TTC549 (cell line): Measurements from ENCODE around the gene SCRN1.
"Not testable (repeated sequence)": the region's sequence is repeated elsewhere in the genome, so short reads cannot be mapped to it uniquely, and the experiment has no call there.

Source experiments
- FAIRE-seq: peaks from 2 replicates; lab custom pipeline; 2012; peaks lifted over from hg19 to GRCh38; lab: Jason Lieb, UNC

The SCRN1 gene

DNA sequence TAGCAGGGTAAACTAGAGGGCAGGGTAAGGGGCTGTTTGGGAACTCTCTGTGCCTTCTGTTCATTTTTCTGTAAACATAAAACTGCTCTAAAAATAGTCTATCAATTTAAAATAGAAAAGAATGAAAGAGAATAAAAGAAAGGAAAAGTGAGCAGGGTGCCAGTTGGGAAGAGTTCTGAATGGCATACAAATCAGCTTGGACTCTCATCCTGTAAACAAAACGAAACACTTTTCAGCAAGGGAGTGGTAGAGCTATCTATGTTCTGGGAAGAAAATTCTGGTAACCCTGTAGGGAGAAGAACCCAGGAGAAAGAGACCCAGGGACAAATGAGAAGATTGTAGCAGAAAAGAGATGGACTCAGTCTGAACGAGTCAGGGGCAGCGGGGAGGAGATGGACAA is 24.6 kb downstream of the SCRN1 start:
- no peak for FAIRE-seq

DNA sequence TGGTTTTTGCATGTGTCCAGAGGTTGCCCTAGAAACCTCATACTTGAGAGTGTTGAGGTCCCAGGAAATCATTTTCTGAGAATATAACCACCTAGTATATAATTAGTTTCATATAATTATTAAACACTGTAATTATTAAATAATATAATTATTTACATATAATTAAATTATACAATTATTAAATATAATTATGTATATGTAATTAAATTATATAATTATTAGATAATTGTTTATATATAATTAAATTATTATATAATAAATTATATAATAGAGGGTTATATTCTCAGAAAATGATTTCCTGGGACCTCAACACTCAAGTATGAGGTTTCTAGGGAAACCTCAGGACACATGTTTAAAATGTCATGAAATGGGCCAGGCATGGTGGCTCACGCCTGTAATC is 27.6 kb downstream of the SCRN1 start:
- peak; percentile 80 for FAIRE-seq

DNA sequence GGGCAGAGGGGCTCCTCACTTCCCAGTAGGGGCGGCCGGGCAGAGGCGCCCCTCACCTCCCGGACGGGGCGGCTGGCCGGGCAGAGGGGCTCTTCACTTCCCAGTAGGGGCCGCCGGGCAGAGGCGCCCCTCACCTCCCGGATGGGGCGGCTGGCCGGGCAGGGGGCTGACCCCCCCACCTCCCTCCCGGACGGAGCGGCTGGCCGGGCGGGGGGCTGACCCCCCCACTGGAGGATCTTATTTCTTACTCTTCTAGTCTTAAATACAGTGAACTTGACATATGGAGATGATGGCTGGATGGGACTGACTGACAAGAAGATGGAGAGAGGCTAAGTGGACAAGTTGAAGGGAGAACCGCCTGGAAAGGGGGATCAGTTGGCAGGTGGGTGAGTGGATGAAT is 28.0 kb downstream of the SCRN1 start:
- not testable (repeated sequence) for FAIRE-seq

DNA sequence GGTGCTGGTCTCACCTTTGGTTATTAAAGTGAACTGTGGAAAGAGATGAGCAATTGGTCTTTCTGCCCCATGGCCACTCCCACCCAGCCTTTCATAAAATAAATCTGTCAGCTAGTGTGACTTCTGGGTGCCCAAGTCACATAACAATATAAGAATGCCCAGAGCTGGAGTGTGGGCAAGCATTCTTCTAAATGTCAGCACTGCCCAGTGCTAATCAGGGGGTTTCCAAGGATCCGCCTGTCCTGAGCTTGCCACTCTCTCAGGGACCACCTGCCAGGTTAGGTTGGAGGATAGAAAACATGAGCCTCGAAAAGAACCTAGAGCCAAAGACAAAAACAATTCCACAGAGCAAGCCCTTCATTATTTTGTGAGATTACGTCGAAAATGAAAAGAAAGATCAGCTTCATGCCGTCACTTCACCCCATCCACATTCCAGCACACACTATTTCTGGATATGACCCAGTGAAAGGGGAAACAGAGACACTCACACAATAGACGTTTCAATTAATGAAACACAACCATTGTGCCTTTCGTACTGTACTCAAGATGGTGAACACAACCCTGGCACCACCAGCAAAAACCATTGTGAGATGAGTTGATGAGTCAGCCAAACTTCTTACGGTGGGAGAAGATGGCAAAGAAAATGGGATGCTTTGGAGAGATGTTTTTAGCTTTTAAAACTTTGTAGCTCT is 30.8 kb downstream of the SCRN1 start:
- FAIRE-seq, result no peak

DNA sequence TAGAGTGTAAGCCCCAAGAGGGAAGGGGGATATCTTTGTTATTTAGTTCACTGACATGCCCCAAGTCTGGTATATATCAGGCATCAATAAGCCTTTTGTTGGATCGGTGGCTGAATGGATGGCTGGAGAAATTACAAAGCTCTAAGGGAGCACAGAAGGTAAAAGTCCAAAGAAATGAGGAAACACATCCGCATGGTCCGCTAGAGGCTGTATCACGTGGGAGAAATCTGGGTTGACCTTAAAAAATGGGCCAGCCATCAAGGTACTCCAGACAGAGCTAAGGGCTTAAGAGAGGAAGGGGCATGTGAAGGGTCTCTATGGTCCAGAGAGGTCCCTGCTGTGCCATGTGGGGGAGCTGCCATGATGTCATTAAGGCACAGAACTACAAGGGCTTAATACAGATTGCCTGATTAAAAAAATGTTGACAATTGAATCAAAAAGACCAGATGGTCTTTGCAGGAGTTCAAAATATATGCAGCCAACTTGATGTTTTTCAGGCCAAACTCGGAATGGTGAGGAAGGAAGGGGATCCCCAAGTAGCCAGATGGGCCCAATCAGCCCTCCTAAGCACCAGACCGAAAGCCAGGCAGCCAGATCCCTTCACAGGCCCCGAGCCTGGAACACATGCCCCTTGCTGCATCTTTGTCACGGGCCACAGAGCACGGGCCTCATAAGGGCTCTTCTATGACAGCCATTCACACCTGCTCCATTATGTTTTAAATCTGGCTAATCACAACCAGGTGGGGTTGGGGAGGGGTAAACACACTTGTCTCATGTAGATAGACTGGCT is 31.9 kb downstream of the SCRN1 start:
- no peak for FAIRE-seq

DNA sequence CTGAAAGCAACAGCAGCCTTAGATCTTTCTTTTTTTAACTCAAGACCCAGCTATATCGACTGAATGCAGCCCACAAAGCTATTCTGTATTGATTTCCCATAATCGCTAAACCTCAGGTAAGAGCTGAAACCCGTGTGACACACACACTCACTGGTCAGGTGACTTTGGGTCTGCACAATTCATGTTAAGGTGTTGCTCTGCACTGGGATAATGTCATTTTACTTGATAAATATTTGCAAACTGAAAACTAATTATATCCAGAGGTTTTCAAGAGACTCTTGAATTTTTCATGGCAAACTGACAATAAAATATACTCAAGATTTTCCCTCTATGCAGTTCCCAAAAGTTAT is 33.1 kb downstream of the SCRN1 start:
- FAIRE-seq, result no peak

DNA sequence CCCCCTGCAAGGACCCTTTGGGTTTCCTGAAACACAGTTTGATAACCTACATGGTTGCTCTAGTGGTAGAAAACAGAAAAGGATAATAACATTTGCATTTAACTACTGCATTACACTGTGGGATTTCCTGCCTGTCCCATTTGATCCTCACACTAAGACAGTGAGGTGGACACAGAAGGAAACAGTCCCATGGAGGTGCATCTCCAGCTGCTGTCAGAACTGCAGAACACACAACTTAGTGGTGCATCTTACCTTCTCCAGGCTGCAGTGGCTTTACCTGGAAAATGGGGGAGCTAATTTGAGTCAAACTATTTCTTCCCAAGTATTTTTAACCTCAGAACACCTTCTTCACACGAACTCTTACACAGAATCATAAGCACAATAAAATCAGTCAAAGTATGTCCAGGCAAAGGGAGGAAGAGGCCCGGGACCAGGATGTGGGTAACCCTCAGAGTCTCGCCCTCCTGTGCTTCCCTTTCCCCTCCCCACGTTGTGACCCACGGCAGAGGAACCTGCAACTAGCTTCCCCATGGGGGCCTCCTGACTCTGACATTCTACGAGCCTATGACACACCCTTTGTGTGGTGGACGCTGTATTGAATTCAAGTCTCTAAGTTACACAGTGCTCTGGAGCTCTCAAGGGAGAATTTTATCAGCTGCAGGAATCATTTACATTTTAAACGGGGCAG is 33.7 kb downstream of the SCRN1 start:
- FAIRE-seq, result no peak

DNA sequence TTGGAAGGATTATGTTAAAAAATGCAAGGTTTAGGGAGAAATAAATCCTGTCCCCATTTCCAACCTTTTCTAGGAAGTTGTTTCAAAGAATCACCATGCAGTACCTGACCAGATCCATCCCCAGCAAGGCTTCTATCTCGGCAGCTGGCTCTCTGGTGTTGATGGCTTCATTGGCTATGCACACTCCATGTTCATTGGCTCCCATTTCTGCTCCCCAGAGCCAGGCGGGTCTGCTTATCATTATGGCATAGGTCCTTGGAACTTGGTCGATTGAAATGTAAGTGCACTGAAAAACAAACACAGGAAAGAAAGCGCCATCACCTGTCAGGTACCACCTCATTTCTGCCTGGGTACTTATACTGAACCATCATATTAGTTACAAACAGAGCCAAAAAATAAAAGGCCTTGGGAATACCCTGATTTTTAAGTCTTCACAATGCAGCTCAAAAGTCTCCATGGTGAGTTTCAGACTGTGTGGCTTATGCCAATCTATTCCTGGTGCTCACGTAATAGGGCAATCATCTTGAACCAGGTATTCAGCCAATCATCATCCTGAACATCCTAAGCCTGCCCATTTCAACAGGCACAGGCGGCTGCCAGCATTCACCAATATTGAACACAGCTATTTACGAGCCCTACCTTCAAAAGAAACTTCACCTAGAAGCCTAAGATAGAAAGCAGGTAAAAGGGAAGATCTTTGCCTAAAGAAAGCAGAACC is 34.4 kb downstream of the SCRN1 start:
- FAIRE-seq, result no peak

DNA sequence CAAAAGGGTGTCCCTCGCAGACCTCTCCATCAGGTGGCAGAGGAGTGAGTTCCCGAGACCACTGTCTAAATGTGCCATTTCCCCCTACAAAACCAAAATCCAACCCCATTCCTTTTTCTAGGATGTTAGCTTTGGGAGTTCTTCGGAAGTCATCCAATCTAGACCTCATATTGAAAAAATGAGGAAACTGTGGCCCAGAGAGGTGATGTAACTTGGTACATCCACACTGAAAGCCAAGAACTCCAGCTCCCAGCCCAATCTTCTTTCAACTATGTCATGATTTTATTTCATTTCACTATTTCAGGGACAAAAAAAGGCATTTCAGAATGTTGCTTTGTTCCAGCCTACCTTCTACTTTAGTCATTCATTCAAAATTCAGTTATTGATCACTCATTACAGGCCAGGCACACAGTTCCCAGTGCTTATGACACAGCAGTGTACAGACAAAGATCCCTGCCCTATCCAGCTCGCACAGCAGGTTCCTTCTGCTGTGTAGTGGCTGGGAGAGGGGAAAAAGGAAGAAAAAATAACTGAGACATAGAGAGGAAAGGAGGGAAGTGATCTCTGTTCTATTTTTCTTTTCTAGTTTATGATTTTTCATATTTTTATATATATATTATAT is 35.8 kb downstream of the SCRN1 start:
- no peak for FAIRE-seq

DNA sequence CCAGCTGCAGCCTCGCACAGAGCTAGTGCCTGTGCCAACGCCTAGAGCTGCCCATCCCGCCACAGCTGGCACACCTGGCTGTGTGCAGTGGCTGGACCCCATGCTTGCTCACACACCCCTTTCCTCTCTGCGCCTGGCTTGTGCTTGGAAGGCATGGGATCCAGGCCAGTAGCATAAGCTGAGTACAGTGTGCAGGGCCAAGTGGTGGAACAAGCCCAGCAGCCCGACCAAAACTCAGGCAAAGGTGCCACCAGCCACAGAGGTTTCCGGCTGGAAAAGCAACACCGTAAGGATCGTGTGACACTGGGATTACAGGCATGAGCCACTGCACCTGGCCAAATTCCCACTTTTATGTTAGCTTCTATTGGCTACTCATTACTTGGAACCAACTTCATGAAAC is 38.4 kb downstream of the SCRN1 start:
- FAIRE-seq, result no peak

DNA sequence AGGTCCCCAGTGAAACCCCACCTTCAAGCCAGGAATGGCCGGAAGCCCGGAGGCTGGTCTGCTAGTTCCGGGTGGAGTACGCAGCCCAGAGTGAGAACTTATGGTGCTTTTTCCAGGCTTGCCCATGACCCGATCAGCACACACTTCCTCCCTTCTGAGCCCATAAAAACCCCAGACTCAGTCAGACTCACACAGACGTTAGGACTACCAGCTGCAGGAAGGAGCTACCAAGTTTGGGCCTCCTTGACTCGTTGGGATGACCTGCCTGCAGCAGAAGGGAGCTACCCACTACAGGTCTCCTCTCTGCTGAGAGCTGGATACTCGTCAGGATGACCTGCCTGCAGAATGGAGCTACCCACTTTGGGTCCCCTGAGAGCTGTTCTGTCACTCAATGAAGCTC is 39.1 kb downstream of the SCRN1 start:
- no peak for FAIRE-seq

DNA sequence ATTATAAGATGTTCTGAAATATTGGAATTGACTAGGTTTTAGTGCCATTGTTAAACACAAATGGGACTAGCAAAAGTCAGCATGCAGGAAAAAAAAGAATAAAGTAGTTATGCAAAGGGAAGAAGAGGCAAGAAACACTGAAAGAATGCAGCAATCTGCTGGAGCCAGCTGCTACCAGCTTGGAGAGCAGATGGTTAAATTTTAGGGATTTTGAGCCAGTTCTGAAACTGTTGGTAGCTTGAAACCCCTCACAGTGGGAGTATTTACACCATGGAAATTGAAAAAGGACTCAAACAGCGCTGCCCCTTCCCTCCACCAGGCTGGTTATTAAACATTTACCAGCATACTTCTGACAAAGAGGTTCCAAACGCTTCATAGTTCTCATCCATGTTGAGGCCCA is 41.0 kb downstream of the SCRN1 start:
- no peak for FAIRE-seq

DNA sequence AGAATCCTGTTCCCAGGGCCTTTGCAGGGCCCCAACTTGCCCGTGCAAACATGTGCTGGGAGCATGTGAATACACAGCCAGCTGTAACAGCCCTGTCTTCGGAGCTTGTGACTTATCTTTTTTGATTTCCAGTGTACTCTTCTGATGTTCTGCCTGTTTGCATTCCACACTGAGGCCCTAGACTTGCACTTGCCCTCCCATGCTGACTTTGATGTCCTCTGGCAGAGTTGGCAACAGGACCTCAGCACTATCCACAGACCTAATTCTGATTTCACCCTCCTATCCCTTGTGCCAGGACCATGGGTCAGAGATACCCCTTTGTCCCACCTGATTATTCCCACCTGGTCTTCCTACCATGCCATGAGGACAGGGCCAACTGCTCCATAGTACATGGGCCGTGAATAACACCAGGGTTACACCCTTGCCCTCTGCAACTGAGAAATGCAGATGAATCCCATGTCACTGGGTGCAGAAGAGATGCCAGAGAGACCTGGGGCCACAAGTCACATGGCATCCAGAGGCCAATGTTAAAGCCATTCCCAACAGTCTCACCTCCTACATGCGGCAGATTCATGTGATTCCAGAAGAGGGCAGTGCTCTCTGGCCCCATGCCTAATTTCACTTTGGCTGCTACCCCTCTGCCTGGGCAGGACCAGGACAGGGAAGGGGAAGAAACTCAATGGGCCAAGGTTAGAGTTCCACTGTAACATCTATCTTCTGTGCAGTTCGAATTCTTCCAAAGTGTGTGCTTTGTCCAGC is 43.0 kb downstream of the SCRN1 start:
- no peak for FAIRE-seq

DNA sequence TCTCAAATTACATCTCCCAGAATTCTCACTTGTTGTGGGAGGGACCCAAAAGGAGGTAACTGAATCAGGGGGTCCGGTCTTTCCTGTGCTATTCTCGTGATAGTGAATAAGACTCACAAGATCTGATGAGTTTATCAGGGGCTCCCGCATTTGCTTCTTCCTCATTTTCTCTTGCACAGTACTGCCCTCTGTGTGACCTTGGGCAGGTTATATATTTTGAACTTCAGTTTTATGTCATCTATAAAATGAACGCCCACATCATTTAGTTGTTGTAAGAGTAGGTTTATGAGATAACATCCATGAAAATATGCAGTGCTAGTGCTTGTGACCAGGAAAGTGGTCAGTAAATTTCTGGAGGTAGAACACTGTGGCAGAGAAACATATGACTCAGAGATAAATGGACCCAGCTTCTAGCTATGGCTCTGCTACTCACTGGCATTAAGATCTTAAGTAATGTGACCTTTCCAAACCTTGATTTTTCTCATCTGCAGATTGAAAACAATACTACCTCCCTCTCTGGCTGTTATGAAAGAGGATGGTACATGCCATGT is 44.3 kb downstream of the SCRN1 start:
- FAIRE-seq, result no peak

DNA sequence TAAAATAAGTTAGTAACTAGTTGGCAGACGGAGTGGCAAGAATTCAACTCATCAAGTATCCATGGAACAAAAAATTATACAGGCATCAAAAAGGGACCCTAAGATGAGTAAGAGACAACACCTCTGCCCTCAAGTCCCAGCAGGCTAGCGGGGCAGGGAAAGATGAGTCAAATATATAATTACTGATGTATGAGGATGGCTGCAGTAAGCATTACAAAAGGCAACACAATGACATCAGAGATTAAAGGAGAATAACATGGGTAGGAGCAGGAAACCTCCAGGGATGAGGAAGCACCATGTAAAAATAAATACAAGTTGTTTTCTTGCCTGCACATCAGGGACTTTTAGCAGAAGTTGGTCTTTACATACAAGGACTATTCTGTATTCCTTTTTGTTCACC is 49.4 kb downstream of the SCRN1 start:
- FAIRE-seq, result no peak

DNA sequence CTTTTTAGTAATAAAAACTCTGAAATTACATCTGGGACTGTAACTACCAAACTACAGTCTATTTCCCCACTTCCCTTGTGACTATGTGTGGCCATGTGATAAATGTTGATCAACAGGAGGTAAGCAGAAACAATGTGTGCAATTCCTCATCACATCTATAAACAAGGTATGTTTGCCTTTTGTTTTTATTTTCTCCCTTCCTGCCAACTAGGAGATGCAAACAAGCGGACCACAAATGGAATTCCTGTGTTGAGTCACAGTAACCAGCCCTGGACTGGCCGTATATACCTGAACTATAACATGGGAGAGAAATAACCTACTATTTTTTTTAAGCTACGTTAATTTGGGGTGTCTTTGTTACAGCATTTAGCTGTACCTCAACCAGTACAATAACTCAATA is 52.5 kb downstream of the SCRN1 start:
- no peak for FAIRE-seq

DNA sequence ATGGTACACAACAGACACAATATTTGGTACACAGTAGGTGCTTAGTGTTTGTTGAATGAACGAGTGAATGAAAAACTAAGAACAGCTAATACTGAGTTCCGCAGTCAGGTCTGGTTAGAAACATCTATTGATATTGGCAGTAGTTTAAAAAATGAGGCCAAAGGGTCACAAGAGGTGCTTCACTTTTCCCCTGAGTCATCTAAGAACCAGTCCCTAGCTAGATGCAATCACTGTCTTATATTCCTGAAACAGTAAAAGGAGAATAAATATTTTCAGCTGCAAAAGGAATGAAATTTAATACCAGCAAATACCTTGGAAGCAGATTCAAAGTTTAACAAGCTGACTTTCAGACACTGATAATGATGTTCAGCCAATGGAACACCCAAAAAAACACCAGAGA is 54.5 kb downstream of the SCRN1 start:
- no peak for FAIRE-seq

DNA sequence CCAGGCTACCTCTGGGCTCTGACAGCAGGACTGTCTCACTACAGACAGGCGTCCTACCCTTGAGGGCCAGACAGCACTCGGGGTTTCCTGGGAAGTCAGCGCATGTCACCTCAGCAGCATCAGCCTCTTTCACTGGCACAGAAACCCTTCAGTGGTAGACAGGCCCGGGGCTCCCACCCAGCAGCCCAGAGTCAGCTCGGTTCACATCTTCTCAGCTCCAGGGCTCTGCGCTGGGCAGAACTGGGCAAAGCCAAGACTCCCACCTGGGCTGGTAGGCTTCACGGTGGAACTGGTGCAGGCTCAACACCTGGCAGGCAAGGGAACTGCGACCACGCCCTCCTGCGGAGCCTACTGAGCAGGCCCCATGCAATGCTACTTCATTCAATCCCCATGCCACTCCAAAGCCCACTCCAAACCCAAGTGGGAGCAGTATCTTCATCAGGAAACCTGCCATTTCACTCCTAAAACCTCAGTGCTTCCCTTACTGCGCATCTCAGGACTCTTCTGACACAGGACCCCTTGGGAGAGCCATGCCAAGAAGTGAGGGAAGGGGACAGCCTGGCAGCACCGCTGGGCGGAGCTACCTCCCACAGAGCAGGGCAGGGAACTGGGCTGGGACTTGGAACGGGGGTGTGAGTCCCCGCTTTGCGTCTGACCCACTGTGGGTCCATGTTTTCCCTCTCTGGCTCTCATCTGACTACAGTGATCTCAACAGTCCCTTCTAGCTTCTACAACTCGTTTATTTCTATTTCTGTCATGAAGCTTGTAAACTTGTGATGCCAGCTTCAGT is 60.4 kb downstream of the SCRN1 start:
- FAIRE-seq, result no peak

DNA sequence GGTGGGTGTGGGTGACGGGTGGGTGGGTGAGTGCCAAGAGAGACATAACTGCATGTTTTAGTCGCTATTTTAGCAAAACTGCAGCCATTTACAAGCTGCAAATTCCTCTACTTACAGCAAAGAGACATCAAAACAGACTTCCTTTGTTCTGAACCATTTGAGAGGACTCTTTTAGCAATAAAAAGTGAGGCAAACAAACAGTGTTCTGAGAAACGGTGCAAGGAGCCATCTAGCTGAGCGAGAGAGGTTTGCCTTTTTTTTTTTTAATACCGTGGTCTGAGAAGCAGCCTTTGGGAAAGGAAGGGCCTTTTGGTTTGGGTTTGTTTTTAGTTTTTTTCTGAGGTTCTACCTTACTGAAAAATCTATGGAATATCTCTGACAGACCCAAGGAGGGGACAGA is 62.9 kb downstream of the SCRN1 start:
- FAIRE-seq, result no peak

DNA sequence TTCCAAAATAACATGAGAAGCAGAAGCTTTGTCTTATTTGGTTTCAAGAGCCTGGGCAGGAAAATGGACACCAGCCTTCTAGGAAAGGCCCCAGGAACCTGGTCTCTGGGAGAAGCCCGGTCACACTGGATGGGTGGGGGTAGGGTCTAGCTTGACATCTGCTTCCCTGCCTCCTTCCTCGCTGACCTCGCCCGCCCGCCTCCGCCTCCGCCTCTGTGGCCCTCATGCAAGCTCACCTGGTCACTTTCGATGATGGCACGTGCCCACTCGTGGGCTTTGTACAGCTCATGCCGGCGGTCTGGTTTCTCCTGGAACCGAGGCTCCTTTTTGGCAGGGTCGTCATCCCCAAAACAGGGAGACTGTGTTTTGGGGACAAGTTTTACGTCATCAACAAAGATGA is 63.4 kb downstream of the SCRN1 start:
- no peak for FAIRE-seq

DNA sequence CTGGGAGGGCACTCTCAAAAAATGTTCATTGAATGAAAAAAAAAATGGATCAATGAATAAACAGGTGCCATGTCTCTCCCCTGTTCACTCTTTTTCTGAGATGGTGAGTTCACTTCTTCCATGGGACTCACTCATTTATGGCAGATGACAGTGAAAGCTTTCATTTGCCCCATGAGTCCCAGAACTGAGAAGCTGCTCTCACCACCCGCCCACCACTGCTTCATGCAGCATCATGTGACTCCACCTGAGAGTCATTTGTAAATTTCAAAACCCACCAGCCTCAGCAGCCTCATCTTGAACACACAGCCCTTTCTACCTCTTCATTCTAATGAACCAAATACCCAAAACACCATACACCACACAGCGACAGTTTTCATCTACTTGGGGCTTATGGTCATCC is 64.9 kb downstream of the SCRN1 start:
- FAIRE-seq, result no peak
